ENCODE results near the gene FPR3.

DNA sequence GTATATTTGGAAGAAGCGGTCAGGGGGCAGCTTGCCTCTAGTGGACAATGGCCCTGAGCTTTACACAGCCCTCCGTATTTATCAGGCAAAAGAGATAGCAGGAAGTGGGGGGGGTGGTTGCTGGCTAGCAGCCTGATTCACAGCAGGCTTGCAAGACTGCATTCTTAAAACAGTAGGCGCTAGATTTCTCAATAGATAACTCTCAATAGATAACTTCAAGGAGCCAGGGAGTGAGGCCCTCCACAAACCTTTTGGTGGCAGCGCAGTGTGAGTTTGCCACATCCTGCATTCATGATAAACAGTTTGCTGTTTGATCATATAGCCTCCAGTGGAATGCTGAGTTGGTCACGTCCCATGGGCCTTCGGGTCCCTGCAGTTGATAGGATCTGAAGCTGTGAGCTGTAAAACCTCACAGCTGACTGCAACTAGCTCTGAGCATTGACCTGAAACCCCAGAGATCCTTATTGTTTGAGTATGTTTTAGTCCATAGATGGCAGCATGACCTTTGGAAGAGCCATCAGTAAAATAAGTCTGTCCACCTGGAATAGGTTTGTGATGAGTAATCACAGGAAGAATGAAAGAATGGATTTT, 12.2 kb downstream of the FPR3 start:
- no peak for TF ChIP-seq CTCF (IDR thresholded peaks at IDR 0.05)
- TF ChIP-seq ZFX (IDR thresholded peaks at IDR 0.05; ENCODE audit: borderline replicate concordance), result no peak
